ENCODE data around the gene DHRSX. TPM values are rescaled to one million over a fixed set of nuclear protein-coding genes. Genes with fewer than 3 reads are reported as not detected.

Gene DHRSX
- total RNA-seq, 4 donors from 2014 or later, result 4.4 to 23.8 (median 11.3) TPM

GRCh38 chrX:2193273-2193592 is 307.5 kb downstream of the DHRSX start:
- DNase-seq, result no peak
- Histone ChIP-seq H3K9me3 (no peaks in the 10 kb centered on the region), H3K4me3 (no peak overlapping the region), H3K27me3 (no peaks in the 10 kb centered on the region), H3K36me3 (no peaks in the 10 kb centered on the region), H3K4me1 (no peaks in the 10 kb centered on the region), H3K27ac (no peak overlapping the region)
- intact Hi-C loops (cut with DNase I; ENCODE audit: low total_unique reads), result no loop called here
- no peak for TF ChIP-seq POLR2A (IDR thresholded peaks at IDR 0.05)
- TF ChIP-seq CTCF (IDR thresholded peaks at IDR 0.05), result no peak

DNA sequence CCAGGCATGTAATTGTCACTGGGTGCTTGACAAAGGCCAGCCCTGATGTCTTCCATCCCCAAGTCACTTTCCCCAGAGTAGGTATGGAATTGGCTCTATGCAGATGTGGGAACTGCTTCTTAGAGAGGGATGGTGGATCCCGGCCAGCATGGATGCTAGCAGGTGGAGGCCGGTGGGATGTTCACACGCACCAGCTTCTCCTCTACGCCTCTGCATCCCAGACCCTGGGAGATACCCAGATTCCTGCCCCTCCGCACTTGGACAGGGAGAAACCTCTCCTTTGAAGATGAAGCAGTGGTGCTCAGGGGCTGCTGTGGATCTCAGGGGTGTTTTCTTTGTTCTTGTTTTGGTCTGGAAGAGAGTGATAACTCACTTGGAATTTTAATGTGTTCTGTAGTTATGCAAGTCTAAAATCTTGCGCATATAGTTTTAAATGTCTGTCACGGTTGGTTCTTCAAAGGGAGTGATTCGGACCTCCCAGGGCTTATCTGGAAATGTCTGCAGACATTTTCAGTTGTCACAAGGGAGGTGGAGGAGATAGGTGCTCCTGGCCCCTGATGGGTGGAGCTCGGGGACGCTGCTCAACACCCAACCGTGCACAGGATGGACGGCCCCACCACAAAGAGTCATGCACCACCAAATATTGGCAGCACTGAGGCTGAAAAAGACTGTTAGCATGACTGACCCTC is 308.0 kb downstream of the DHRSX start:
- no peak overlapping the region for H3K4me3 ChIP-seq
- TF ChIP-seq CTCF (IDR thresholded peaks at IDR 0.05) (no peak), POLR2A (IDR thresholded peaks at IDR 0.05) (no peak)
- no peaks in the 10 kb centered on the region for H3K9me3 ChIP-seq
- H3K36me3 ChIP-seq, result no peaks in the 10 kb centered on the region
- H3K27ac ChIP-seq, result no peak overlapping the region
- H3K27me3 ChIP-seq, result no peaks in the 10 kb centered on the region
- no peak for DNase-seq
- no peaks in the 10 kb centered on the region for H3K4me1 ChIP-seq
- intact Hi-C loops (cut with DNase I; ENCODE audit: low total_unique reads), result no loop called here

DNA sequence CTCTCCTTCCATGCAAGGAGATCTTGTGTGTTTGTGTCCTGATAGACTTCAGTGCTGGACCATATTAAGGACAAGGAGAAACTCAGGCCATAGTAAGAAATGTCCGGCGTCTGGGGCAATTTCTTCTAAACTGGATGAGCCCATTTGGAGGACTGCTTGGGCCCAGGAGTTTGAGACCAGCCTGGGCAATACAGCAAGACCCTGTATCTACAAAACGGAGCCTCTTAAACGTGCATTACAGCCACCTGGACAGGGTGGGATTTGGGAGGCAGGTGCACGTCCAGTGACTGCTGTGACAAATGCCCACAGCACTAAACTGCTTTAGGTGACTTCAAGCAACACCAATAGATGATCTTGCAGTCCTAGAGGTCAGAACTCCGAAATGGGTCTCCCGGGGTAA is 311.9 kb downstream of the DHRSX start:
- Histone ChIP-seq H3K27me3 (no peaks in the 10 kb centered on the region), H3K36me3 (no peaks in the 10 kb centered on the region), H3K27ac (no peak overlapping the region), H3K4me1 (no peaks in the 10 kb centered on the region), H3K4me3 (no peak overlapping the region), H3K9me3 (peaks cover 0 to 11% of the 10 kb centered on the region in 2 donors)
- intact Hi-C loops (cut with DNase I; ENCODE audit: low total_unique reads), result loop anchor here (10.0 kb wide), 1 partner anchor 256 kb away; no protein-coding TSS in a partner anchor
- TF ChIP-seq POLR2A (IDR thresholded peaks at IDR 0.05) (no peak), CTCF (IDR thresholded peaks at IDR 0.05) (no peak)
- DNase-seq, result no peak

DNA sequence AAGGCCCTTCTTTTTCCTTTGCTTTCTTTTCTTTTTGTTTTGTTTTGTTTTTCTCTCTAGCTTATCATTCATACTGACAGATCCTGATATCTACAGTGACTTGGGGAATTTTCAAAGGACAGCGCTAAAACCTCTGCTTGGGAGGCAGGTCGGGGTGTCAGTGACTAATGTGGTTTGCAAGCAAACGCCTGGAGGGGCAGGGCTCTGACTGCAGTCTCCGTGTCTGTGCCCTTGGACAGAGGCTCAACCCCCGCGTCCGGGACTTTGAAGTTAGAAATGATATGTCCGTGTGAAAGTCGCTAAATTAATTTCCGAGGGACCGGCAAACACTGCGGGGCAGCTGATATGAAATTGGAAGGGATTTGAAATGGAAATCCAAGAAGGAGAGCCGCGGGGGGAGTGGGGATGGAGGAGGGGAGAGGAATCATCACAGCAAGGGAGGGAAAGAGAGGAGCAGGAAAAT is 312.4 kb downstream of the DHRSX start:
- Histone ChIP-seq H3K4me1 (no peaks in the 10 kb centered on the region), H3K27me3 (no peaks in the 10 kb centered on the region), H3K36me3 (no peaks in the 10 kb centered on the region), H3K4me3 (no peak overlapping the region), H3K27ac (no peak overlapping the region), H3K9me3 (peaks cover 0 to 11% of the 10 kb centered on the region in 2 donors)
- no peak for DNase-seq
- TF ChIP-seq CTCF (IDR thresholded peaks at IDR 0.05), result no peak
- no peak for TF ChIP-seq POLR2A (IDR thresholded peaks at IDR 0.05)
- intact Hi-C loops (cut with DNase I; ENCODE audit: low total_unique reads), result loop anchor here (10.0 kb wide), 1 partner anchor 256 kb away; no protein-coding TSS in a partner anchor

DNA sequence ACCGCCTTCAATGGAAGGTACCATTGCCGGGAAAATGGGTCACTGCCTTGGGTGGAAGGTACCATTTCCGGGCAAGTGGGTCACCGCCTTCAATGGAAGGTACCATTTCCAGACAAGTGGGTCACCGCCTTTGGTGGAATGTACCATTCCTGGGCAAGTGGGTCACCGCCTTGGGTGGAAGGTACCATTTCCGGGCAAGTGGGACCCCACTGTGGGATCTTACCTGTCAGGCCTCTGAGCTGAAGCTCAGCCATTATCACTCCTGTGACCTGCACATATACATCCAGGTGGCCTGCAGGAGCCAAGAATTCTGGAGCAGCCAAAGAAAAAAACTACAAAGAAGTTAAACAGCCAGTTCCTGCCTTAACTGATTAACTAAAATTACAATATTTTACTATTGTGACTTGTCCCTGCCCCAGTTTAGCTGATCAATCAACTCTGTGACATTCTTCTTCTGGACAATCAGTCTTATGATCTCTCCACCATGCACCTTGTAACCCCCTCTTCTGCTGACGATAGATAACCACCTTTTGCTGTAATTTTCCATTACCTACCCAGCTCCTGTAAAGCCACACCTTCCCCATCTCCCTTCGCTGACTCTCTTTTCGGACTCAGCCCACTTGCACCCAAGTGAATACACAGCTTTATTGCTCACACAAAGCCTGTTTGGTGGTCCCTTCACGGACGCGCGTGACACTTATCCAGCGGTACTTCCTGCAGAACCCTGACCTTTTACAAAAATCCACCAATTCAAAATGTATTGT is 313.2 kb downstream of the DHRSX start:
- intact Hi-C loops (cut with DNase I; ENCODE audit: low total_unique reads), result loop anchor here (10.0 kb wide), 1 partner anchor 257 kb away; no protein-coding TSS in a partner anchor
- Histone ChIP-seq H3K9me3 (peaks cover 0 to 11% of the 10 kb centered on the region in 2 donors), H3K27ac (no peak overlapping the region), H3K4me1 (no peaks in the 10 kb centered on the region), H3K27me3 (no peaks in the 10 kb centered on the region), H3K36me3 (no peaks in the 10 kb centered on the region), H3K4me3 (no peak overlapping the region)
- no peak for DNase-seq
- no peak for TF ChIP-seq CTCF (IDR thresholded peaks at IDR 0.05)
- no peak for TF ChIP-seq POLR2A (IDR thresholded peaks at IDR 0.05)
